WTC11 (cell line): ENCODE data around the gene TTC8. TPM values are rescaled to one million over a fixed set of nuclear protein-coding genes. Genes with fewer than 3 reads are reported as not detected.

Experiments
- ATAC-seq: fragments of 200-7000 bp; cut with Tn5 transposase; 2 replicates; pipeline ENCODE4 v1.10.0; 2021; ENCODE audit warnings: mild to moderate bottlenecking, moderate library complexity
- CTCF ChIA-PET: fragments of 300-600 bp; sonication (Branson Sonifier 250); formaldehyde crosslinking; loops from one replicate; lab custom pipeline; 2021; ENCODE audit warnings: antibody characterized with exemption; lab: Charles Lee
- POLR2A ChIA-PET: fragments of 350-600 bp; sonication (Branson Sonifier 250); formaldehyde crosslinking; loops from one replicate; lab custom pipeline; 2021; ENCODE audit warnings: antibody characterized with exemption; lab: Charles Lee
- DNase-seq: peaks from one replicate; pipeline ENCODE4 v3.0.0; 2021; ENCODE audit warnings: low spot score
- H3K27ac Mint-ChIP-seq: 2 replicates; pipeline ENCODE4 v1.8.0; 2021; ENCODE audit warnings: mixed read lengths
- H3K27me3 Mint-ChIP-seq: 2 replicates; pipeline ENCODE4 v1.8.0; 2021; ENCODE audit warnings: low read depth, mild to moderate bottlenecking, moderate library complexity, mixed read lengths
- H3K36me3 Mint-ChIP-seq: 2 replicates; pipeline ENCODE4 v1.8.0; 2021; ENCODE audit warnings: mixed read lengths
- H3K4me1 Mint-ChIP-seq: 2 replicates; pipeline ENCODE4 v1.8.0; 2022; ENCODE audit warnings: mixed read lengths
- H3K4me3 Mint-ChIP-seq: 2 replicates; pipeline ENCODE4 v1.8.0; 2021; ENCODE audit warnings: mild to moderate bottlenecking, moderate library complexity, mixed read lengths
- H3K9me3 Mint-ChIP-seq: 2 replicates; pipeline ENCODE4 v1.8.0; 2021; ENCODE audit warnings: mixed read lengths
- AR ChIP-seq: fragments of 250-450 bp; sonication (Bioruptor Pico); IDR thresholded peaks from 2 replicates; pipeline ENCODE4 v1.9.0; 2021; ENCODE audit warnings: mild to moderate bottlenecking
- E2F5 ChIP-seq: sonication (generic); formaldehyde crosslinking; IDR thresholded peaks from 2 replicates; pipeline ENCODE4 v1.8.1; 2022; ENCODE audit warnings: mild to moderate bottlenecking, moderate library complexity, missing genetic modification reagents
- EMX1 ChIP-seq: fragments of 250-450 bp; sonication (Bioruptor Pico); IDR thresholded peaks from 2 replicates; pipeline ENCODE4 v1.8.0; 2021; ENCODE audit warnings: mild to moderate bottlenecking
- FOXJ3 ChIP-seq: sonication (generic); formaldehyde crosslinking; IDR thresholded peaks from 2 replicates; pipeline ENCODE4 v1.9.0; 2021; ENCODE audit warnings: missing genetic modification reagents, mild to moderate bottlenecking, borderline replicate concordance
- FOXP1 ChIP-seq: sonication (generic); formaldehyde crosslinking; IDR thresholded peaks from 2 replicates; pipeline ENCODE4 v1.8.0; 2022; ENCODE audit warnings: missing genetic modification reagents, mild to moderate bottlenecking, moderate library complexity, borderline replicate concordance
- GRHL2 ChIP-seq: fragments of 250-450 bp; sonication (Bioruptor Pico); IDR thresholded peaks from 2 replicates; pipeline ENCODE4 v1.8.0; 2022; ENCODE audit warnings: mild to moderate bottlenecking, moderate library complexity; ENCODE audit not compliant: insufficient replicate concordance, severe bottlenecking
- GTF2I ChIP-seq: fragments of 250-450 bp; sonication (Bioruptor Pico); conservative IDR thresholded peaks from 2 replicates; pipeline ENCODE4 v1.4.0; 2021; ENCODE audit warnings: mild to moderate bottlenecking
- HMGA2 ChIP-seq: fragments of 250-450 bp; sonication (Bioruptor Pico); IDR thresholded peaks from 2 replicates; pipeline ENCODE4 v1.4.0; 2021; ENCODE audit warnings: mild to moderate bottlenecking, moderate library complexity
- IRF1 ChIP-seq: sonication (generic); formaldehyde crosslinking; IDR thresholded peaks from 2 replicates; pipeline ENCODE4 v1.8.0; 2023; ENCODE audit warnings: missing genetic modification reagents
- JAZF1 ChIP-seq: fragments of 250-450 bp; sonication (Bioruptor Pico); IDR thresholded peaks from 2 replicates; pipeline ENCODE4 v1.9.0; 2021; ENCODE audit warnings: moderate library complexity, mild to moderate bottlenecking, inconsistent platforms
- JUN ChIP-seq: sonication (generic); formaldehyde crosslinking; IDR thresholded peaks from 2 replicates; pipeline ENCODE4 v1.8.0; 2023; ENCODE audit warnings: mild to moderate bottlenecking, missing genetic modification reagents
- MLX ChIP-seq: sonication (generic); formaldehyde crosslinking; IDR thresholded peaks from 2 replicates; pipeline ENCODE4 v1.8.1; 2023; ENCODE audit warnings: mild to moderate bottlenecking, missing genetic modification reagents, moderate library complexity
- MXD4 ChIP-seq: fragments of 250-450 bp; sonication (Bioruptor Pico); IDR thresholded peaks from 2 replicates; pipeline ENCODE4 v1.8.0; 2021; ENCODE audit warnings: mild to moderate bottlenecking, moderate library complexity, borderline replicate concordance
- NR3C1 ChIP-seq: sonication (generic); formaldehyde crosslinking; conservative IDR thresholded peaks from 2 replicates; pipeline ENCODE4 v1.8.1; 2023; ENCODE audit warnings: low read depth, mild to moderate bottlenecking, missing genetic modification reagents
- RORB ChIP-seq: fragments of 250-450 bp; sonication (Bioruptor Pico); IDR thresholded peaks from 2 replicates; pipeline ENCODE4 v1.9.0; 2021; ENCODE audit warnings: mild to moderate bottlenecking
- TP53 ChIP-seq: sonication (generic); formaldehyde crosslinking; IDR thresholded peaks from 2 replicates; pipeline ENCODE4 v1.8.1; 2023; ENCODE audit warnings: mild to moderate bottlenecking, missing genetic modification reagents
- ZMAT4 ChIP-seq: fragments of 250-450 bp; sonication (Bioruptor Pico); IDR thresholded peaks from 2 replicates; pipeline ENCODE4 v1.9.0; 2021; ENCODE audit warnings: mild to moderate bottlenecking
- ZNF416 ChIP-seq: fragments of 250-450 bp; sonication (Bioruptor Pico); IDR thresholded peaks from 2 replicates; pipeline ENCODE4 v1.9.0; 2021; ENCODE audit warnings: mild to moderate bottlenecking, inconsistent platforms
- ZNF425 ChIP-seq: fragments of 250-450 bp; sonication (Bioruptor Pico); conservative IDR thresholded peaks from 2 replicates; pipeline ENCODE4 v1.9.0; 2021; ENCODE audit warnings: mild to moderate bottlenecking
- total RNA-seq: library from RNA; stranded (reverse); gene quantifications from 3 replicates; pipeline ENCODE4 v1.2.3, GENCODE V29; 2021

TTC8 gene
- total RNA-seq, 1 experiment from 2014 or later = 13.8 TPM

- peaks cover 16% of the 10 kb centered on the region for H3K9me3 Mint-ChIP-seq
- ChIA-PET POLR2A (no interaction called here), CTCF (no interaction called here)
- no peak for ATAC-seq
- TF ChIP-seq ZNF416 = no peak
- TF ChIP-seq MLX (CRISPR knock-in tag) = no peak
- no peak for TF ChIP-seq EMX1 (CRISPR knock-in tag)
- no peak for TF ChIP-seq IRF1
- TF ChIP-seq AR (CRISPR knock-in tag) = no peak
- no peak for TF ChIP-seq GRHL2
- no peak for TF ChIP-seq FOXJ3
- TF ChIP-seq HMGA2 = no peak
- TF ChIP-seq JUN = no peak
- no peak for TF ChIP-seq RORB (CRISPR knock-in tag)
- H3K4me3 Mint-ChIP-seq = no peak overlapping the region
- peaks cover 17% of the 10 kb centered on the region for H3K36me3 Mint-ChIP-seq
- H3K4me1 Mint-ChIP-seq = peaks cover 8% of the 10 kb centered on the region
- H3K27me3 Mint-ChIP-seq = no peaks in the 10 kb centered on the region; the same call in 1 of the 2 replicates
- no peak overlapping the region for H3K27ac Mint-ChIP-seq
- DNase-seq = no peak
Observed at GRCh38 chr14:88834883-88835431, 10.5 kb downstream of the TTC8 start.

GRCh38 chr14:88835661-88836060, 11.2 kb downstream of the TTC8 start:
- H3K4me1 Mint-ChIP-seq = peaks cover 4% of the 10 kb centered on the region; the same call in 1 of the 2 replicates
- TF ChIP-seq NR3C1 (CRISPR knock-in tag) (no peak), FOXP1 (CRISPR knock-in tag) (no peak), ZNF425 (no peak), E2F5 (CRISPR knock-in tag) (no peak), MXD4 (CRISPR knock-in tag) (no peak), TP53 (CRISPR knock-in tag) (no peak), GTF2I (CRISPR knock-in tag) (no peak), JAZF1 (no peak), JUN (no peak), MLX (CRISPR knock-in tag) (no peak), ZMAT4 (CRISPR knock-in tag) (no peak), GRHL2 (no peak)
- peaks cover 12% of the 10 kb centered on the region for H3K9me3 Mint-ChIP-seq
- CTCF ChIA-PET = no interaction called here
- no peak overlapping the region for H3K4me3 Mint-ChIP-seq
- POLR2A ChIA-PET = no interaction called here
- ATAC-seq = no peak
- no peak overlapping the region for H3K27ac Mint-ChIP-seq
- H3K27me3 Mint-ChIP-seq = no peaks in the 10 kb centered on the region; the same call in 1 of the 2 replicates
- no peak for DNase-seq
- peaks cover 12% of the 10 kb centered on the region for H3K36me3 Mint-ChIP-seq
